HepG2 (cell line): Measurements from ENCODE around the gene CASP1. TPM values are rescaled to one million over a fixed set of nuclear protein-coding genes. Genes with fewer than 3 reads are reported as not detected.

Source experiments
- ADNP ChIP-seq: sonication (generic); formaldehyde crosslinking; IDR thresholded peaks from 2 replicates; pipeline ENCODE4 v1.4.0; 2020; ENCODE audit warnings: missing genetic modification reagents
- AGO2 ChIP-seq: fragments of 200-400 bp; formaldehyde crosslinking; optimal IDR thresholded peaks from 2 replicates; pipeline ENCODE3; 2017; ENCODE audit warnings: mild to moderate bottlenecking, low read depth, low read length, moderate library complexity
- HNRNPK ChIP-seq: fragments of 200-400 bp; formaldehyde crosslinking; IDR thresholded peaks from 2 replicates; pipeline ENCODE4 v1.6.1; 2018; ENCODE audit warnings: low read length, low read depth, moderate library complexity, mild to moderate bottlenecking; ENCODE audit not compliant: poor library complexity, severe bottlenecking
- NCOA2 ChIP-seq: sonication (generic); formaldehyde crosslinking; IDR thresholded peaks from 2 replicates; pipeline ENCODE4 v1.8.0; 2022; ENCODE audit warnings: inconsistent platforms
- NFE2L1 ChIP-seq: sonication (generic); formaldehyde crosslinking; IDR thresholded peaks from 2 replicates; pipeline ENCODE4 v1.4.0; 2020; ENCODE audit warnings: missing genetic modification reagents, mild to moderate bottlenecking, borderline replicate concordance
- PITX1 ChIP-seq: sonication (generic); formaldehyde crosslinking; IDR thresholded peaks from 2 replicates; pipeline ENCODE4 v1.5.1; 2020; ENCODE audit warnings: mild to moderate bottlenecking, missing genetic modification reagents
- RFX3 ChIP-seq: IDR thresholded peaks from 2 replicates; pipeline ENCODE4 v1.6.1; 2016; ENCODE audit warnings: missing biosample characterization, missing genetic modification reagents
- SATB2 ChIP-seq: sonication (generic); formaldehyde crosslinking; IDR thresholded peaks from 2 replicates; pipeline ENCODE4 v1.5.0; 2020; ENCODE audit warnings: missing genetic modification reagents
- TCF7 ChIP-seq: sonication (generic); IDR thresholded peaks from 2 replicates; pipeline ENCODE4 v1.6.1; 2016; ENCODE audit warnings: antibody characterized with exemption, low read depth
- TP53 ChIP-seq: sonication (generic); formaldehyde crosslinking; conservative IDR thresholded peaks from 2 replicates; pipeline ENCODE4 v1.4.0; 2020; ENCODE audit warnings: missing genetic modification reagents
- ZNF101 ChIP-seq: sonication (generic); formaldehyde crosslinking; IDR thresholded peaks from 2 replicates; pipeline ENCODE4 v1.4.0; 2020; ENCODE audit warnings: mild to moderate bottlenecking, low read depth, missing genetic modification reagents, borderline replicate concordance
- ZNF124 ChIP-seq: sonication (generic); formaldehyde crosslinking; IDR thresholded peaks from 2 replicates; pipeline ENCODE4 v1.4.0; 2020; ENCODE audit warnings: missing genetic modification reagents
- ZNF34 ChIP-seq: sonication (generic); formaldehyde crosslinking; IDR thresholded peaks from 2 replicates; pipeline ENCODE4 v1.4.0; 2020; ENCODE audit warnings: mild to moderate bottlenecking, missing genetic modification reagents, borderline replicate concordance
- ZNF589 ChIP-seq: sonication (generic); formaldehyde crosslinking; conservative IDR thresholded peaks from 2 replicates; pipeline ENCODE4 v1.8.0; 2022; ENCODE audit warnings: mild to moderate bottlenecking, moderate library complexity, missing genetic modification reagents
- ZNF883 ChIP-seq: sonication (generic); formaldehyde crosslinking; IDR thresholded peaks from 2 replicates; pipeline ENCODE4 v1.5.1; 2020; ENCODE audit warnings: mild to moderate bottlenecking, missing genetic modification reagents; ENCODE audit errors: not compliant biosample characterization
- polyA plus RNA-seq, 8 experiments: library from polyadenylated mRNA; depleted of rRNA in 3 of 8; stranded (reverse) in 7 of 8; unstranded in 1 of 8; fragments of >200 nt; fragmentation: Illumina TruSeq in 4 of 8; extraction: Trizol in 4 of 8; gene quantifications; 2 replicates each; pipeline versions ENCODE4 v1.2.1 to v1.2.3, GENCODE V29; 2011 to 2016; ENCODE audit warnings: low read depth in 4 of 8, missing spikeins in 1 of 8, mixed read lengths in 1 of 8; ENCODE audit not compliant: insufficient read depth in 1 of 8
- total RNA-seq, 5 experiments: library from RNA; depleted of rRNA; stranded (reverse); fragments of >200 nt; fragmentation: Illumina TruSeq; extraction: Trizol; gene quantifications; 2 replicates each; pipeline ENCODE4 v1.2.3, GENCODE V29; 2016; ENCODE audit warnings: low read depth in 1 of 5
- TF ChIP-seq, protein P1 (sequence below): sonication (generic); formaldehyde crosslinking; IDR thresholded peaks from 2 replicates; pipeline ENCODE4 v1.4.0; 2020; ENCODE audit warnings: missing genetic modification reagents, mild to moderate bottlenecking, borderline replicate concordance
- TF ChIP-seq, protein P2 (sequence below): sonication (generic); formaldehyde crosslinking; IDR thresholded peaks from 2 replicates; pipeline ENCODE4 v1.4.0; 2020; ENCODE audit warnings: mild to moderate bottlenecking, missing genetic modification reagents
- TF ChIP-seq, protein P3 (sequence below): sonication (generic); formaldehyde crosslinking; IDR thresholded peaks from 2 replicates; pipeline ENCODE4 v1.4.0; 2020; ENCODE audit warnings: mild to moderate bottlenecking, missing genetic modification reagents, borderline replicate concordance
- TF ChIP-seq, protein P4 (sequence below): sonication (generic); formaldehyde crosslinking; IDR thresholded peaks from 2 replicates; pipeline ENCODE4 v1.8.0; 2022; ENCODE audit warnings: mild to moderate bottlenecking, missing genetic modification reagents
- TF ChIP-seq, protein P5 (sequence below): sonication (generic); formaldehyde crosslinking; IDR thresholded peaks from 2 replicates; pipeline ENCODE4 v1.8.0; 2022; ENCODE audit warnings: mild to moderate bottlenecking, missing genetic modification reagents, moderate library complexity

The CASP1 gene
- total and polyA plus RNA-seq, 2 of the 13 experiments (the other 11 are each of a cell fraction or from before 2014, with no cell fraction given), result 0.34 to 5.2 TPM

DNA sequence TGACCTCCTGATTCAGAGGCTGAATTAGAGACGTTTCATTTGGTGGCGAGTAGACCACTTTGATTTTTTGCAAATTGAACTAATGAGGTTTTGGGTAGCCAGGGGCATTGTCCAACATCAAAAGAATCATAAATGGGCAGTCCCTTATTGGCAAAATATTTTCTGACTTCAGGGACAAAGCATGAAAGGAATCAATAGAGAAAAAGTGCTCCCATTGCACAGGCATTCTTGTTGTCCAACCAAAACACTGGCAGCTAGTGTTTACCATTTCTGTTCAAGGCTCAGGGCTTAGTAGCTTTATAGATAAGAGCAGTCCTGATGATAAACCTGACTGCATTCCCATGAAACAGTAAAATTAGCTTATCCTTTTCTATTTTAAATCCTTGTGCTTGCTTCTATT lies 16.6 kb upstream of the CASP1 start (continued):
- no peak for TF ChIP-seq NFE2L1 (CRISPR knock-in tag)
- no peak for TF ChIP-seq ZNF589
- peak; percentile 90 for TF ChIP-seq PITX1 (CRISPR knock-in tag)
- TF ChIP-seq AGO2, result no peak
- TF ChIP-seq, protein P1, sequence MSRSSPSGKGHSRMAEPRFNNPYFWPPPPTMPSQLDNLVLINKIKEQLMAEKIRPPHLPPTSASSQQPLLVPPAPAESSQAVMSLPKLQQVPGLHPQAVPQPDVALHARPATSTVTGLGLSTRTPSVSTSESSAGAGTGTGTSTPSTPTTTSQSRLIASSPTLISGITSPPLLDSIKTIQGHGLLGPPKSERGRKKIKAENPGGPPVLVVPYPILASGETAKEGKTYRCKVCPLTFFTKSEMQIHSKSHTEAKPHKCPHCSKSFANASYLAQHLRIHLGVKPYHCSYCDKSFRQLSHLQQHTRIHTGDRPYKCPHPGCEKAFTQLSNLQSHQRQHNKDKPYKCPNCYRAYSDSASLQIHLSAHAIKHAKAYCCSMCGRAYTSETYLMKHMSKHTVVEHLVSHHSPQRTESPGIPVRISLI (CRISPR knock-in tag), result peak; percentile 78; the same call in 1 of the 2 replicates
- no peak for TF ChIP-seq ZNF883 (CRISPR knock-in tag)
- TF ChIP-seq ADNP (CRISPR knock-in tag), result no peak
- peak; percentile 86 for TF ChIP-seq NCOA2 (CRISPR knock-in tag)
- TF ChIP-seq ZNF34 (CRISPR knock-in tag), result no peak
- no peak for TF ChIP-seq RFX3 (CRISPR knock-in tag)
- TF ChIP-seq ZNF101 (CRISPR knock-in tag), result no peak
- no peak for TF ChIP-seq TP53 (CRISPR knock-in tag)
- TF ChIP-seq, protein P2, sequence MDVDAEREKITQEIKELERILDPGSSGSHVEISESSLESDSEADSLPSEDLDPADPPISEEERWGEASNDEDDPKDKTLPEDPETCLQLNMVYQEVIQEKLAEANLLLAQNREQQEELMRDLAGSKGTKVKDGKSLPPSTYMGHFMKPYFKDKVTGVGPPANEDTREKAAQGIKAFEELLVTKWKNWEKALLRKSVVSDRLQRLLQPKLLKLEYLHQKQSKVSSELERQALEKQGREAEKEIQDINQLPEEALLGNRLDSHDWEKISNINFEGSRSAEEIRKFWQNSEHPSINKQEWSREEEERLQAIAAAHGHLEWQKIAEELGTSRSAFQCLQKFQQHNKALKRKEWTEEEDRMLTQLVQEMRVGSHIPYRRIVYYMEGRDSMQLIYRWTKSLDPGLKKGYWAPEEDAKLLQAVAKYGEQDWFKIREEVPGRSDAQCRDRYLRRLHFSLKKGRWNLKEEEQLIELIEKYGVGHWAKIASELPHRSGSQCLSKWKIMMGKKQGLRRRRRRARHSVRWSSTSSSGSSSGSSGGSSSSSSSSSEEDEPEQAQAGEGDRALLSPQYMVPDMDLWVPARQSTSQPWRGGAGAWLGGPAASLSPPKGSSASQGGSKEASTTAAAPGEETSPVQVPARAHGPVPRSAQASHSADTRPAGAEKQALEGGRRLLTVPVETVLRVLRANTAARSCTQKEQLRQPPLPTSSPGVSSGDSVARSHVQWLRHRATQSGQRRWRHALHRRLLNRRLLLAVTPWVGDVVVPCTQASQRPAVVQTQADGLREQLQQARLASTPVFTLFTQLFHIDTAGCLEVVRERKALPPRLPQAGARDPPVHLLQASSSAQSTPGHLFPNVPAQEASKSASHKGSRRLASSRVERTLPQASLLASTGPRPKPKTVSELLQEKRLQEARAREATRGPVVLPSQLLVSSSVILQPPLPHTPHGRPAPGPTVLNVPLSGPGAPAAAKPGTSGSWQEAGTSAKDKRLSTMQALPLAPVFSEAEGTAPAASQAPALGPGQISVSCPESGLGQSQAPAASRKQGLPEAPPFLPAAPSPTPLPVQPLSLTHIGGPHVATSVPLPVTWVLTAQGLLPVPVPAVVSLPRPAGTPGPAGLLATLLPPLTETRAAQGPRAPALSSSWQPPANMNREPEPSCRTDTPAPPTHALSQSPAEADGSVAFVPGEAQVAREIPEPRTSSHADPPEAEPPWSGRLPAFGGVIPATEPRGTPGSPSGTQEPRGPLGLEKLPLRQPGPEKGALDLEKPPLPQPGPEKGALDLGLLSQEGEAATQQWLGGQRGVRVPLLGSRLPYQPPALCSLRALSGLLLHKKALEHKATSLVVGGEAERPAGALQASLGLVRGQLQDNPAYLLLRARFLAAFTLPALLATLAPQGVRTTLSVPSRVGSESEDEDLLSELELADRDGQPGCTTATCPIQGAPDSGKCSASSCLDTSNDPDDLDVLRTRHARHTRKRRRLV (CRISPR knock-in tag), result 0 out of 2 replicates have a peak, but pooled peaks have one; percentile 7
- TF ChIP-seq ZNF124 (CRISPR knock-in tag), result 0 out of 2 replicates have a peak, but pooled peaks have one; percentile 52
- TF ChIP-seq, protein P3, sequence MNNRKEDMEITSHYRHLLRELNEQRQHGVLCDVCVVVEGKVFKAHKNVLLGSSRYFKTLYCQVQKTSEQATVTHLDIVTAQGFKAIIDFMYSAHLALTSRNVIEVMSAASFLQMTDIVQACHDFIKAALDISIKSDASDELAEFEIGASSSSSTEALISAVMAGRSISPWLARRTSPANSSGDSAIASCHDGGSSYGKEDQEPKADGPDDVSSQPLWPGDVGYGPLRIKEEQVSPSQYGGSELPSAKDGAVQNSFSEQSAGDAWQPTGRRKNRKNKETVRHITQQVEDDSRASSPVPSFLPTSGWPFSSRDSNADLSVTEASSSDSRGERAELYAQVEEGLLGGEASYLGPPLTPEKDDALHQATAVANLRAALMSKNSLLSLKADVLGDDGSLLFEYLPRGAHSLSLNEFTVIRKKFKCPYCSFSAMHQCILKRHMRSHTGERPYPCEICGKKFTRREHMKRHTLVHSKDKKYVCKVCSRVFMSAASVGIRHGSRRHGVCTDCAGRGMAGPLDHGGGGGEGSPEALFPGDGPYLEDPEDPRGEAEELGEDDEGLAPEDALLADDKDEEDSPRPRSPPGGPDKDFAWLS, result no peak
- no peak for TF ChIP-seq HNRNPK
- no peak for TF ChIP-seq SATB2 (CRISPR knock-in tag)
- TF ChIP-seq, protein P4, sequence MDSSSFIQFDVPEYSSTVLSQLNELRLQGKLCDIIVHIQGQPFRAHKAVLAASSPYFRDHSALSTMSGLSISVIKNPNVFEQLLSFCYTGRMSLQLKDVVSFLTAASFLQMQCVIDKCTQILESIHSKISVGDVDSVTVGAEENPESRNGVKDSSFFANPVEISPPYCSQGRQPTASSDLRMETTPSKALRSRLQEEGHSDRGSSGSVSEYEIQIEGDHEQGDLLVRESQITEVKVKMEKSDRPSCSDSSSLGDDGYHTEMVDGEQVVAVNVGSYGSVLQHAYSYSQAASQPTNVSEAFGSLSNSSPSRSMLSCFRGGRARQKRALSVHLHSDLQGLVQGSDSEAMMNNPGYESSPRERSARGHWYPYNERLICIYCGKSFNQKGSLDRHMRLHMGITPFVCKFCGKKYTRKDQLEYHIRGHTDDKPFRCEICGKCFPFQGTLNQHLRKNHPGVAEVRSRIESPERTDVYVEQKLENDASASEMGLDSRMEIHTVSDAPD (CRISPR knock-in tag), result peak; percentile 44; the same call in 1 of the 2 replicates
- TF ChIP-seq TCF7, result peak; percentile 82
- TF ChIP-seq, protein P5, sequence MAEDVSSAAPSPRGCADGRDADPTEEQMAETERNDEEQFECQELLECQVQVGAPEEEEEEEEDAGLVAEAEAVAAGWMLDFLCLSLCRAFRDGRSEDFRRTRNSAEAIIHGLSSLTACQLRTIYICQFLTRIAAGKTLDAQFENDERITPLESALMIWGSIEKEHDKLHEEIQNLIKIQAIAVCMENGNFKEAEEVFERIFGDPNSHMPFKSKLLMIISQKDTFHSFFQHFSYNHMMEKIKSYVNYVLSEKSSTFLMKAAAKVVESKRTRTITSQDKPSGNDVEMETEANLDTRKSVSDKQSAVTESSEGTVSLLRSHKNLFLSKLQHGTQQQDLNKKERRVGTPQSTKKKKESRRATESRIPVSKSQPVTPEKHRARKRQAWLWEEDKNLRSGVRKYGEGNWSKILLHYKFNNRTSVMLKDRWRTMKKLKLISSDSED (CRISPR knock-in tag), result no peak
